Measurements from ENCODE around the gene IRAK1BP1.

DNA sequence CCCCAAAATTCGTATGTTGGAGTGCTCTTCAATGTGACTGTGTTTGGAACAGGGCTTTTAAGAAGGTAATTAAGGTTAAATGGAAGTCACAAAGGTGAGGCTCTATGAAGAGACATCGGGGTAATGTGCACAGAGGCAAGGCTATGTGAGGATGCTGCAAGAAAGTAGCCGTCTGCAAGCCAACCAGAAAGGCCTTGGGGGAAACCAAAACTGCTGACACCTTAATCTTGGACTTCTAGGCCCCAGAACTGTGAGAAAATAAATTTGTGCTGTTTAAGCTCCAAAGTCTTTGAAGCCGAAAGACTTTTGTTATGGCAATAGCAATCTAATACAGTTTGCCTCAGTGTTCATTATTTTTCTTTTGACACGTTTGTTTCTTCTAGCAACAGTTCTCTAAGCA lies 2.4 kb upstream of the IRAK1BP1 start:
- TF ChIP-seq, protein P1, sequence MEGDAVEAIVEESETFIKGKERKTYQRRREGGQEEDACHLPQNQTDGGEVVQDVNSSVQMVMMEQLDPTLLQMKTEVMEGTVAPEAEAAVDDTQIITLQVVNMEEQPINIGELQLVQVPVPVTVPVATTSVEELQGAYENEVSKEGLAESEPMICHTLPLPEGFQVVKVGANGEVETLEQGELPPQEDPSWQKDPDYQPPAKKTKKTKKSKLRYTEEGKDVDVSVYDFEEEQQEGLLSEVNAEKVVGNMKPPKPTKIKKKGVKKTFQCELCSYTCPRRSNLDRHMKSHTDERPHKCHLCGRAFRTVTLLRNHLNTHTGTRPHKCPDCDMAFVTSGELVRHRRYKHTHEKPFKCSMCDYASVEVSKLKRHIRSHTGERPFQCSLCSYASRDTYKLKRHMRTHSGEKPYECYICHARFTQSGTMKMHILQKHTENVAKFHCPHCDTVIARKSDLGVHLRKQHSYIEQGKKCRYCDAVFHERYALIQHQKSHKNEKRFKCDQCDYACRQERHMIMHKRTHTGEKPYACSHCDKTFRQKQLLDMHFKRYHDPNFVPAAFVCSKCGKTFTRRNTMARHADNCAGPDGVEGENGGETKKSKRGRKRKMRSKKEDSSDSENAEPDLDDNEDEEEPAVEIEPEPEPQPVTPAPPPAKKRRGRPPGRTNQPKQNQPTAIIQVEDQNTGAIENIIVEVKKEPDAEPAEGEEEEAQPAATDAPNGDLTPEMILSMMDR (IDR thresholded peaks at IDR 0.05), result no peak
- TF ChIP-seq, protein P2, sequence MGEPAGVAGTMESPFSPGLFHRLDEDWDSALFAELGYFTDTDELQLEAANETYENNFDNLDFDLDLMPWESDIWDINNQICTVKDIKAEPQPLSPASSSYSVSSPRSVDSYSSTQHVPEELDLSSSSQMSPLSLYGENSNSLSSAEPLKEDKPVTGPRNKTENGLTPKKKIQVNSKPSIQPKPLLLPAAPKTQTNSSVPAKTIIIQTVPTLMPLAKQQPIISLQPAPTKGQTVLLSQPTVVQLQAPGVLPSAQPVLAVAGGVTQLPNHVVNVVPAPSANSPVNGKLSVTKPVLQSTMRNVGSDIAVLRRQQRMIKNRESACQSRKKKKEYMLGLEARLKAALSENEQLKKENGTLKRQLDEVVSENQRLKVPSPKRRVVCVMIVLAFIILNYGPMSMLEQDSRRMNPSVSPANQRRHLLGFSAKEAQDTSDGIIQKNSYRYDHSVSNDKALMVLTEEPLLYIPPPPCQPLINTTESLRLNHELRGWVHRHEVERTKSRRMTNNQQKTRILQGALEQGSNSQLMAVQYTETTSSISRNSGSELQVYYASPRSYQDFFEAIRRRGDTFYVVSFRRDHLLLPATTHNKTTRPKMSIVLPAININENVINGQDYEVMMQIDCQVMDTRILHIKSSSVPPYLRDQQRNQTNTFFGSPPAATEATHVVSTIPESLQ (CRISPR knock-in tag; IDR thresholded peaks at IDR 0.05), result no peak
